Effector memory CD8-positive, alpha-beta T cell (primary cell): Measurements from ENCODE around the gene KCNAB1.
"Not testable (repeated sequence)": the region's sequence is repeated elsewhere in the genome, so short reads cannot be mapped to it uniquely, and the experiment has no call there.

Source experiments
- ATAC-seq: fragments of 150-1000 bp; cut with Tn5 transposase; replicated peaks from 2 replicates; pipeline ENCODE4 v1.10.0; 2021; ENCODE audit warnings: mild to moderate bottlenecking, moderate library complexity
- DNase-seq, 3 experiments: peaks; one replicate each; pipeline ENCODE4 v3.0.0; 2021
- H3K27ac Mint-ChIP-seq, 2 donors: one replicate each; pipeline ENCODE4 v1.8.0; 2022; ENCODE audit warnings: mild to moderate bottlenecking in 2 of 2, mixed read lengths in 2 of 2, moderate library complexity in 2 of 2
- H3K27me3 Mint-ChIP-seq, 2 donors: one replicate each; pipeline ENCODE4 v1.8.0; 2022; ENCODE audit warnings: mixed read lengths in 2 of 2
- H3K36me3 Mint-ChIP-seq: one replicate; pipeline ENCODE4 v1.8.0; 2022; ENCODE audit warnings: mild to moderate bottlenecking, moderate library complexity, mixed read lengths; ENCODE audit not compliant: insufficient read depth
- H3K4me1 Mint-ChIP-seq, 2 donors: one replicate each; pipeline ENCODE4 v1.8.0; 2022; ENCODE audit warnings: low read depth in 2 of 2, mixed read lengths in 2 of 2
- H3K4me3 Mint-ChIP-seq, 2 donors: one replicate each; pipeline ENCODE4 v1.8.0; 2022; ENCODE audit warnings: mild to moderate bottlenecking in 2 of 2, mixed read lengths in 2 of 2, moderate library complexity in 2 of 2
- H3K9me3 Mint-ChIP-seq, 2 donors: one replicate each; pipeline ENCODE4 v1.8.0; 2022; ENCODE audit warnings: mixed read lengths in 2 of 2

The KCNAB1 gene

GRCh38 chr3:156201411-156202405 lies 81.3 kb downstream of the KCNAB1 start:
- H3K27ac Mint-ChIP-seq, result no peak overlapping the region
- H3K4me1 Mint-ChIP-seq, result no peaks in the 10 kb centered on the region
- H3K27me3 Mint-ChIP-seq, result peaks cover 50% of the 10 kb centered on the region in 2 donors
- no peaks in the 10 kb centered on the region for H3K36me3 Mint-ChIP-seq
- ATAC-seq (no peak), DNase-seq (no peak)
- no peak overlapping the region for H3K4me3 Mint-ChIP-seq
- no peaks in the 10 kb centered on the region for H3K9me3 Mint-ChIP-seq

GRCh38 chr3:156206157-156206556 lies 85.8 kb downstream of the KCNAB1 start:
- Mint-ChIP-seq H3K36me3 (no peaks in the 10 kb centered on the region), H3K4me3 (no peak overlapping the region), H3K27me3 (peaks cover 27 to 39% of the 10 kb centered on the region in 2 donors), H3K4me1 (no peaks in the 10 kb centered on the region), H3K9me3 (no peaks in the 10 kb centered on the region), H3K27ac (no peak overlapping the region)
- DNase-seq (no peak), ATAC-seq (no peak)

GRCh38 chr3:156207802-156208685 lies 87.7 kb downstream of the KCNAB1 start:
- H3K4me3 Mint-ChIP-seq, result no peak overlapping the region
- H3K27ac Mint-ChIP-seq, result no peak overlapping the region
- peaks cover 30 to 39% of the 10 kb centered on the region in 2 donors for H3K27me3 Mint-ChIP-seq
- H3K36me3 Mint-ChIP-seq, result no peaks in the 10 kb centered on the region
- DNase-seq, result no peak
- no peaks in the 10 kb centered on the region for H3K9me3 Mint-ChIP-seq
- no peaks in the 10 kb centered on the region for H3K4me1 Mint-ChIP-seq
- ATAC-seq, result no peak

DNA sequence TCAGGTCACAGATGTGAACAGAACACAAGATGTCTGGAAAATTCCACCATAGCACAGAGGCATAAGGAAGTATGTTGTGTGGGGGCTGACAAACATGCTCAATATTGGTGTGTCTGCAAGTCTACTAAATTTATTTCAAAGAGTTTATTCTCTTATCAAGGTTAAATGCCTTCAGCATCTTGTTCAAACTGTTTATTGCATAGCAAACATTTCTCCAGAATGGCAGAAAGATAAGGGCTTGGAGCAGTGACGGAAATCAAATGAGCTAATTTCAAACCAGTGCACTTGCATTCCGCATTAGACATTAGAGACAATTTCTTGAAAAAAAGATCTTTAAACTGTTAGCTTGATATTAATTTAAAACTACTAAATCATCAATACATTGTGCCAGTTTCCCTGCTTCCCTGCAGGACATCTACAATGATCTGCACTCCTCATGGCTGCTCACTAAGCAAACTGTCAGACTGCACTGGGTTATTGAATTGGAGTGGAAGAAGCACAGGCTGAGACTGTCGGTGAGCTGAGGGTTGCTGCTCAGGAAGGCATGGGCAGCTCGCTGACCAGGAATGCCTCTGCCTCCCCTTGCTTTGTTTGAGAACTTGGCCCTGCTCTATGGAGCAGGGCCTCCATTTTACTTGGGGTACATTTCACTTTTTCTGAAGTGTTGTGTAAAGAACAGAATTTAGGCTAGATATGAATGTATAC lies 89.4 kb downstream of the KCNAB1 start:
- no peak for DNase-seq
- no peak overlapping the region for H3K27ac Mint-ChIP-seq
- no peaks in the 10 kb centered on the region for H3K36me3 Mint-ChIP-seq
- H3K4me3 Mint-ChIP-seq, result no peak overlapping the region
- H3K9me3 Mint-ChIP-seq, result no peaks in the 10 kb centered on the region
- H3K4me1 Mint-ChIP-seq, result no peaks in the 10 kb centered on the region
- ATAC-seq, result no peak
- H3K27me3 Mint-ChIP-seq, result peaks cover 37 to 45% of the 10 kb centered on the region in 2 donors

DNA sequence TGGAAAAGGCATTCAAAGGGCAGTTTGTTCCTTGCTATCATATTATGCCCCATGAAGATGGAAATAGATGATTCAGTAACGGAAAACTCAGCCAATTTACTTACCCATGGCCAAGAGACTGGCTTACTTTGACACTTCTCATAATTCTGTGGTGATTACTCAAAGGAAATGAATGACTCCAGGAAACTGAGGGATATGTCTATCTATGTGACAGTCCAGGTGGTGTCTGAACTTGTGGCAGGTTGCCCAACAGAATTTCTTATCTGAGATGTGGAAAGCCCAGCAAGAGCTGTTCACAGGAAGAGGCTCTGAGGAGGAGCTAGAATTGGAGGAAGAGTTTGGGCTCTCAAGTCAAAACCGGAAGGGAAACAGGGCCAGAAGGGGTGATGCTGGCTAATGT lies 91.2 kb downstream of the KCNAB1 start:
- no peaks in the 10 kb centered on the region for H3K36me3 Mint-ChIP-seq
- DNase-seq, result no peak
- no peak overlapping the region for H3K4me3 Mint-ChIP-seq
- H3K9me3 Mint-ChIP-seq, result no peaks in the 10 kb centered on the region
- H3K4me1 Mint-ChIP-seq, result no peaks in the 10 kb centered on the region
- peaks cover 49 to 51% of the 10 kb centered on the region in 2 donors for H3K27me3 Mint-ChIP-seq
- no peak for ATAC-seq
- H3K27ac Mint-ChIP-seq, result no peak overlapping the region

GRCh38 chr3:156214676-156215075 lies 94.3 kb downstream of the KCNAB1 start:
- H3K27me3 Mint-ChIP-seq, result peaks cover 49 to 67% of the 10 kb centered on the region in 2 donors
- no peaks in the 10 kb centered on the region for H3K36me3 Mint-ChIP-seq
- H3K9me3 Mint-ChIP-seq, result no peaks in the 10 kb centered on the region
- H3K4me3 Mint-ChIP-seq, result no peak overlapping the region
- H3K27ac Mint-ChIP-seq, result no peak overlapping the region
- ATAC-seq (no peak), DNase-seq (no peak)
- no peaks in the 10 kb centered on the region for H3K4me1 Mint-ChIP-seq

DNA sequence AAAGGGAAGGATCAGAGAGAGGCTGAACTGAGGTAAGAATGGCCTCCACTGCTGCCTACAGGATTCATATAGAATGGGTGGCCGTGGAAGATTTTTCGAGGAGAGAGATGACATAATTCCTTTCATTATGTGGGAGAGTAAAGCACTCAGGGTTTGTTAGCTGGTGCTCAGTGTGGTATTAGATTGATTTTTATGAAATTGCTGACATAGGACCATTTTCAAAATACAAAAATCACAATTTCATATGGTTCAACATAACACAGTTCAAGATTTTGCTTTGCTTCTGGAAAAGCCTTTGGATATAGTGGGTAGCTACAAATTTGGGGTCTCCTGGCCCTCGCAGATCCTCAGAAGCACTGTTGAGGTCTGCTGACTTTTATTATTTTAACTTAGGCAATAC lies 95.4 kb downstream of the KCNAB1 start:
- Mint-ChIP-seq H3K4me1 (no peaks in the 10 kb centered on the region), H3K27ac (no peak overlapping the region), H3K9me3 (no peaks in the 10 kb centered on the region), H3K4me3 (no peak overlapping the region), H3K36me3 (no peaks in the 10 kb centered on the region), H3K27me3 (peaks cover 53 to 71% of the 10 kb centered on the region in 2 donors)
- no peak for ATAC-seq
- DNase-seq, result no peak

DNA sequence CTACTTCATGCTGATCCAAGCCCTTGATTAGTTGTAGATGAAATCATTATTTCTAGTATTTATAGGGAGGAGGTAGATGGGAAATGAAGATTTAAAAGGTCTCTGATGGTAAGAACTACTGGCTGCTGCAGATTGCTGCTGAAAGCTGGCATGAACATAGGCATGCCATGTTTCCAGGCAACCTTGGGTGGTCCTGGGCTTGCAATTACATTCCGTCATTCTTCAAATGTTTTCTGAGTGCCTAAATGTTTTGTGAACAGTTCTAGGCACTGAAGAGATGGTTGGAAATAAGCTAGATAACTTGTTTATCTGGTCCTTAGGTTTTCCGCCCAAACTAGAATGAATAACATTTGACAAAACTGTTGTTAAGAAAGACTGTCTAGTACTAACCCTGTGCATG lies 95.8 kb downstream of the KCNAB1 start:
- peaks cover 0 to 2% of the 10 kb centered on the region in 2 donors for H3K9me3 Mint-ChIP-seq

GRCh38 chr3:156216852-156217251 lies 96.5 kb downstream of the KCNAB1 start:
- H3K27ac Mint-ChIP-seq, result no peak overlapping the region
- ATAC-seq, result no peak
- no peak overlapping the region for H3K4me3 Mint-ChIP-seq
- H3K36me3 Mint-ChIP-seq, result no peaks in the 10 kb centered on the region
- H3K4me1 Mint-ChIP-seq, result no peaks in the 10 kb centered on the region
- no peak for DNase-seq
- peaks cover 0 to 2% of the 10 kb centered on the region in 2 donors for H3K9me3 Mint-ChIP-seq
- H3K27me3 Mint-ChIP-seq, result peaks cover 50 to 71% of the 10 kb centered on the region in 2 donors

More for the DNA sequence above, 95.8 kb downstream of the KCNAB1 start:
- no peak overlapping the region for H3K27ac Mint-ChIP-seq
- H3K4me3 Mint-ChIP-seq, result no peak overlapping the region
- DNase-seq (no peak), ATAC-seq (no peak)
- peaks cover 49 to 71% of the 10 kb centered on the region in 2 donors for H3K27me3 Mint-ChIP-seq
- H3K36me3 Mint-ChIP-seq, result no peaks in the 10 kb centered on the region
- H3K4me1 Mint-ChIP-seq, result no peaks in the 10 kb centered on the region

DNA sequence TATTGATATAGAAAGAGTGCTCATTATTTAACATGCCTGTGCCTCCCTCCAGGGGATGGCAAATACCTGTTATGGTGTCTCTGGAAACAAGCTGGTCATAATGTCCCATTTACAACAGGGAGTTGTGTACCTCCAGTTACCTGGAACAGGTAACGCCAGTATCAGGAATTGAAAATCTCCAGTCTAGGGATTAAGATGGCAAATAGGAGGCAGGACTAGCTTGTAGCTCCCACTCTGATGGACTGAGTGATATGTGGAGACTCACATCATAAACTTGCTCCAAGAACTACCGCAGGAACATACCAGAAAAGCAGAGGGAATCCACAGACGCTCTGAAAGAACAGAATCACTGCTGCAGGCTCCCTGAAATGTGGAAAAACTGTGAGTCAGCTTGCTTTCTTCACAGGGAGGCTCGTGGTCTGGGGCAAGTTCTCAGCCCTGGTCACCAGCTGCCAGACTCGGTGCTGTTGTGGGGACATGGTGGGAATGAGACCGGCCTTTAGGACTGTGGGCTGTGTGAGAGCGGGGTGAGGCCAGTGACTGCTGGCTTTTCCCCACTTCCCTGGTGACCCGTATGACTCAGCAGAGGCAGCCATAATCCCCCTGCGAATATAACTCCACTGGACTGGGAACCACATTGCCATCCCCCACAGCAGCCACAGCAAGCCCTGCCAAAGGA lies 97.4 kb downstream of the KCNAB1 start:
- no peak for ATAC-seq
- no peak overlapping the region for H3K27ac Mint-ChIP-seq

DNA sequence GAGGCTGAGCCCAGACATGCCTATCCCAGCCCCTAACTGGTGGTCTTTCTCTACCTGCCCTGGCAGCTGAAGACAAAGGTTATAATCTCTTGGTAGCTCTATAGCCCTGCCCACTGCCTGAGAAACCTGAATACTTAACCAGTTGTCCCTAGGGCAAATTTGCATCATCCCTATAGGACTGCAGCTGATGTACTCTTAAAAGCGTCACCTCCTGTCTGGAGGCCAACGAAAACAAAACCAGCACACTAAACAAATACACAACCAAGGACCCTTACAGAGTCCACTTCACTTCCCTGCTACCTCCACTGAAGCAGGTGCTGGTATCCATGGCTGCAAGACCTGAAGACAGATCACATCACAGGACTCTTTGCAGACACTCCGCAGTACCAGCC lies 98.0 kb downstream of the KCNAB1 start:
- Mint-ChIP-seq H3K9me3 (peaks cover 0 to 2% of the 10 kb centered on the region in 2 donors), H3K27ac (no peak overlapping the region), H3K4me1 (no peaks in the 10 kb centered on the region), H3K36me3 (no peaks in the 10 kb centered on the region), H3K27me3 (peaks cover 43 to 65% of the 10 kb centered on the region in 2 donors), H3K4me3 (no peak overlapping the region)
- ATAC-seq (no peak), DNase-seq (no peak)

More for the DNA sequence above, 97.4 kb downstream of the KCNAB1 start:
- Mint-ChIP-seq H3K4me3 (no peak overlapping the region), H3K4me1 (no peaks in the 10 kb centered on the region), H3K27me3 (peaks cover 48 to 70% of the 10 kb centered on the region in 2 donors), H3K9me3 (peaks cover 0 to 2% of the 10 kb centered on the region in 2 donors), H3K36me3 (no peaks in the 10 kb centered on the region)
- no peak for DNase-seq

GRCh38 chr3:156222381-156222780 lies 102.0 kb downstream of the KCNAB1 start:
- ATAC-seq, H3K36me3 Mint-ChIP-seq, H3K9me3 Mint-ChIP-seq, DNase-seq, H3K4me3 Mint-ChIP-seq, H3K27ac Mint-ChIP-seq, H3K4me1 Mint-ChIP-seq: not testable (repeated sequence)
- peaks cover 26 to 66% of the 10 kb centered on the region in 2 donors for H3K27me3 Mint-ChIP-seq
